ENCODE data around the gene CHD9NB.

DNA sequence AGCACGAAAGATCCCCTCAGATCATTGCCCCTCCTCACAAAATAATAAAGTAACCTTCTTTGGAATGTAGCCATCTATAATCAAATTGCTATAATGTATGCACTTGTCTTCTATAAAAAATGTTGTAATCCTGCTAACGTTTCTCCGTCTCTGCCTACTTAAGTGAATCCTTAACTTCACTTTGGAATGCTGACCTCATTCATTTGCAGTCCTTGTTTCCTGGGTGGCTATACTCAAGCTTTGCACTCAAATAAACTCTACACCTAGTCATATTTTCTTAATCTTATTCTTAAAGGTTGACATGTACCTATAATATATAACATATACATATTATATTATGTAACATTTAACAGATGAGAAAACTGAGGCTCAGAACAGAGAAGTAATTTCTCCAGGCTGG lies 22.7 kb downstream of the CHD9NB start:
- no peak for TF ChIP-seq EZH2 (IDR thresholded peaks at IDR 0.05; ENCODE audit: low read depth)
- TF ChIP-seq, protein P1, sequence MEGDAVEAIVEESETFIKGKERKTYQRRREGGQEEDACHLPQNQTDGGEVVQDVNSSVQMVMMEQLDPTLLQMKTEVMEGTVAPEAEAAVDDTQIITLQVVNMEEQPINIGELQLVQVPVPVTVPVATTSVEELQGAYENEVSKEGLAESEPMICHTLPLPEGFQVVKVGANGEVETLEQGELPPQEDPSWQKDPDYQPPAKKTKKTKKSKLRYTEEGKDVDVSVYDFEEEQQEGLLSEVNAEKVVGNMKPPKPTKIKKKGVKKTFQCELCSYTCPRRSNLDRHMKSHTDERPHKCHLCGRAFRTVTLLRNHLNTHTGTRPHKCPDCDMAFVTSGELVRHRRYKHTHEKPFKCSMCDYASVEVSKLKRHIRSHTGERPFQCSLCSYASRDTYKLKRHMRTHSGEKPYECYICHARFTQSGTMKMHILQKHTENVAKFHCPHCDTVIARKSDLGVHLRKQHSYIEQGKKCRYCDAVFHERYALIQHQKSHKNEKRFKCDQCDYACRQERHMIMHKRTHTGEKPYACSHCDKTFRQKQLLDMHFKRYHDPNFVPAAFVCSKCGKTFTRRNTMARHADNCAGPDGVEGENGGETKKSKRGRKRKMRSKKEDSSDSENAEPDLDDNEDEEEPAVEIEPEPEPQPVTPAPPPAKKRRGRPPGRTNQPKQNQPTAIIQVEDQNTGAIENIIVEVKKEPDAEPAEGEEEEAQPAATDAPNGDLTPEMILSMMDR (conservative IDR thresholded peaks at IDR 0.05): no peak
